Memory B cell (primary cell): ENCODE data around the gene BIRC5.

Experiments used
- ATAC-seq: fragments of 150-1000 bp; cut with Tn5 transposase; 2 replicates; pipeline ENCODE4 v1.10.0; 2021; ENCODE audit warnings: low read depth, mild to moderate bottlenecking, moderate library complexity
- DNase-seq, 2 donors: peaks; one replicate each; pipeline ENCODE4 v3.0.0; 2022; ENCODE audit warnings: low spot score in 2 of 2
- H3K27ac Mint-ChIP-seq: one replicate; pipeline ENCODE4 v1.8.0; 2022; ENCODE audit warnings: mild to moderate bottlenecking, moderate library complexity, mixed read lengths
- H3K27me3 Mint-ChIP-seq: one replicate; pipeline ENCODE4 v1.8.0; 2022; ENCODE audit warnings: mixed read lengths
- H3K36me3 Mint-ChIP-seq: one replicate; pipeline ENCODE4 v1.8.0; 2022; ENCODE audit warnings: mild to moderate bottlenecking, mixed read lengths
- H3K4me1 Mint-ChIP-seq: one replicate; pipeline ENCODE4 v1.8.0; 2022; ENCODE audit warnings: mixed read lengths
- H3K4me3 Mint-ChIP-seq: one replicate; pipeline ENCODE4 v1.8.0; 2022; ENCODE audit warnings: mild to moderate bottlenecking, moderate library complexity, mixed read lengths
- H3K9me3 Mint-ChIP-seq: one replicate; pipeline ENCODE4 v1.8.0; 2022; ENCODE audit warnings: mixed read lengths

The BIRC5 gene

DNA sequence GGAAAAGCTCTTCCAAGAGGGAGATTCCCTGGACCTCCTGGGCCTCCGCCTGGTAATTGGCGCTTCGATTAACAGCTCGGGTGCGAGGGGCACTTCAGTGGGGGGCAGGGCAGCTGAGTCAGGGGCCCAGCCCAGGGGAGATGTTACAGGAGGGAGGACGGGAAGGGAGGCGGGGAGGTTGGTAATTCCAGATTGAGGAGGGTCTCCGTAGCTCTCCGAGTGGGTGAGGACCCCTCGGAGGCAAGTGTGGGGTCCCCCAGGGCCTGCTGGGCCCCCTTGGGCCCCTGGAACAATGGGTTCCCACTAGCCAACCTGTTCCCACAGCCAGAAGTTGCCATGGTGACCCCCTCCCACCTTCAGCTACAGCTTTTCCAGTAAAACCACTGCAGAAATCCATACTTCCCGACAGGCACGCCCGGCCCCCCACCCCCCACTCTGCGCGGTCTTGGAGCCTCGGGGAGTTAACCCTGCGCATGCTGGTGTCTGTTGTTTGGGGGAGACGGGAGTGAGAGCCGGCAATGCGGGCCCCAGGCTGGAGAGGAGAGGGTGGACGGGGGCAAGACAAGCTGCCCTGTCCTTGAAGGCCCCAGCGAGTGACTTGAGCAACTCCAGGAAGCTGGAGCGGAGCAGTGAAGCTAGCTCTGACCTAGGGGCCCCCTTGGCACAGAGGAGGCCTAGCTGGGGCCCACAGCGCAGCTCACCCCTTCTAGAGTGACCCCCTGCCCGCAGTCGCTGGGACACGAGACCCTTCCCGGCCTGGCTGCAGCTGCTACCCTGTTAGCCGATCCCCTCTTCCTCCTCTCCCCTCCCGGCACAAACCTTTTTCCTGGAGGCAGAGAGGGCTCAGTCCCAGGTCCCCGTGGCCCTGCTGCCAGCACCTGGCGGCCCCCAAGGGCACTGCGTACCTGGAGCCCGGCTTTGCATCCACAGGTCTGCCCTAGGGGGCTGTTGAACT is 55.2 kb downstream of the BIRC5 start:
- Mint-ChIP-seq H3K27me3 (peaks cover 11% of the 10 kb centered on the region), H3K36me3 (no peaks in the 10 kb centered on the region), H3K4me3 (no peak overlapping the region), H3K9me3 (no peaks in the 10 kb centered on the region), H3K27ac (no peak overlapping the region), H3K4me1 (peaks cover 7% of the 10 kb centered on the region)
- no peak for DNase-seq
- ATAC-seq: no peak

DNA sequence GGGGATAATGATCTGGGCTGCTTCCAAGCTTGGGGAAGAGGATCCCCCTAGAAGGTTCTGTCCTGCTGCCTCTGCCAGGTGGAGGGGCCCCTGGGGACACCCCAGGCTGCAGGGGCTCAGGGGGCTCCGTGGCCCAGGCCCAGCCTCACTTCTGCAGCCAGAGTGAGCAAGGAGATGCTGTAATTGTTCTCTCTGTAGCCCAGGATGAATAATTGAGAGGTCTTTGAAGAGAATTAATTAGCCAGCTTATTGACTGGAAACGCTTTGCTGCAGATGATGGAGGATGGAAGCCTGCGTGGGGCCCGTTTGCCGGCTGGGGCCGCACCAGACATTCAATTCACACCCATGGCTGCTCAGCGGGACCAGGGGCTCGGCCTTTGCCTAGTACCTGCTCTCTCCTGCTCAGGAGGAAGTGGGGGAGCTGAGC is 55.9 kb downstream of the BIRC5 start:
- H3K27me3 Mint-ChIP-seq: peaks cover 11% of the 10 kb centered on the region
- peak overlapping the region; percentile 85 for H3K27ac Mint-ChIP-seq
- peaks cover 5% of the 10 kb centered on the region for H3K4me1 Mint-ChIP-seq
- no peaks in the 10 kb centered on the region for H3K36me3 Mint-ChIP-seq
- H3K9me3 Mint-ChIP-seq: no peaks in the 10 kb centered on the region
- H3K4me3 Mint-ChIP-seq: no peak overlapping the region
- ATAC-seq (no peak), DNase-seq (no peak)

DNA sequence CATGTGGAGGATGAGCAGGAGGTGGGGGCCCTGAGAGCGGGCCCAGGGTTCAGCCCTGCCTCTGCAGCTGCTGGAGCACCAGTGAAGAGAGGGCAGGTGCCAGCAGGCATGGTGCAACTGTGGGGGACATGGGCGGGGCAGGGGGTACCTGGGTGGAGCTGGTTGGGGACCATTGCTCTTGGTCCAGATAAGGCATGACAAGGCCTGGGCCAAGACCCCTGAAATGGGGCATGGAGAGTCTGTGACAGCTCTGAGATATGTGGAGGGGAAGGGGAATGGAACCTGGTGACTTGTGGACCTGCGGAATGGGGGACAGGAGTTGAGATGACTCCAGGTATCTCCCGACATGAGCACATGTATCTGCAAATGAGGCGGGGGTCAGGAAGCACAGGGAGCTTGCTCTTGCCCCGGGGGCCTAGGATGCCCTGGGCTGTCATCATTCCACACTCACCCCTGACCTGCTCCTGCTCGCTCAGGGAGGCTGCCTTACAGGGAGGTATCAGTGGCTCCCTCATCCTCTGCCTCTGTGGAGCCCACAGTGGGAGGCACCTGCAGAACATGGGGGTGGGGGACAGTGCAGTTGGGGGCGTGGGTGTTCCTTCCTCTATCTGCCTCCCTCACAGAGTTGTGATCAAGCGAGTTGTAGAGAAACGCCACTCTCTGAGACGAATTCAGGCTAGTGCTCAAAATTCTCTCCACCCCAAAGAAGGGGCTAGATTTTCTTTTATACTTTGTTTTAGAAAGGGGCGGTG is 57.5 kb downstream of the BIRC5 start:
- DNase-seq (no peak), ATAC-seq (no peak)
- H3K36me3 Mint-ChIP-seq: no peaks in the 10 kb centered on the region
- no peak overlapping the region for H3K4me3 Mint-ChIP-seq
- peaks cover 11% of the 10 kb centered on the region for H3K4me1 Mint-ChIP-seq
- H3K27ac Mint-ChIP-seq: peak overlapping the region; percentile 92
- no peaks in the 10 kb centered on the region for H3K9me3 Mint-ChIP-seq
- peaks cover 16% of the 10 kb centered on the region for H3K27me3 Mint-ChIP-seq

DNA sequence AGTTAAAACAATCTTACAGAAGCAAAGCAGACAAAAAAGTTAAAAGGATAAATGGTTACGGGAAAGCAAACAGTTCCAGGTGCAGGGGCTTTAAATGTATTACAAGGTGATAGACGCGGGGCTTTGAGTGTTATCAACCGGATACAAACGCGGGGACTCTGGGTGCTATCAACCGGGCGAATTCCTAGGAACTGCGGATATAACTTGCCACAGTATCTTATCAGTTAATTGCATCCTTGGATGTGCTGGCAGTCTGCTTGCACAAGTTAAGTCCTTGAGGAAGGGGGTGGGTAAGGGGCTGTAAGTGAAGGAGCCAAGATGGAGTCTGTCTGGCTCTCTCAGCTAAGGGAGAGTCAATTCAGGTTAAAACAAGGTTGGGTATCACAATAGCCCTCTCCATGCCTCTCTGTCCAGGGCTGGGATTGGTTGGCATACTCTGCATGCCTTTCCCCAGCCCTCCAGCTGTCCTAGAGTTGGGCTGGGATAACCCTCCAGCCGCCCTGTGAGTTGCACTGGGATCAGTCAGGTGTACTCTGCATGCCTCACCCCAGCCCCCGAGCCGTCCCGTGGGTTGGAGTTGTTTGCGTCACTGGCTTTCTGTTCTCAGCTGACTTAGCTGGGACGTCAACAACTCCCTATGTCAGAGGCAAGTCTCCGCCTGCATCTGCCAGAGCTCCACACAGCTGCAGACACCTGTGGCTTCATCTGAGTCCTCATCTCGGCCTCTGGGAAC is 58.3 kb downstream of the BIRC5 start:
- Mint-ChIP-seq H3K27ac (peak overlapping the region; percentile 92), H3K4me1 (peaks cover 12% of the 10 kb centered on the region), H3K36me3 (no peaks in the 10 kb centered on the region), H3K9me3 (no peaks in the 10 kb centered on the region), H3K27me3 (peaks cover 16% of the 10 kb centered on the region), H3K4me3 (no peak overlapping the region)
- DNase-seq (peak; percentile 64 to 65), ATAC-seq (peak; percentile 77)

DNA sequence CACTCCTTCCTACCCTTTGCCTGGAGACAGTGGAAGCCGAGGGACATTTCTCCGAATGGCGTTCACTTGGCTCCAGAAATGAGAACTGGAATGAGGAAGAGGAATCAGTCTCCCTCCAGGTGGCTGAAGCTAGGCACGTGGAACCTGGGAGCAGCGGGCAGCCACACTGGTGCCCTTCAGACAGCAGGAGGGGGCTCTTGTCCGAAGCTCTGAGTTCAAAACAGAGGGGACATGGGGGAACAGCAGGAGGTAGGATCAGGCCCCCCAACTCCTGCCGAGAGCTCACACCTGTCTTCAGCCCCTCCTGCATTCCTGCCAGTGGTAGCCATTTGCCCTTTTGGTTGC is 58.8 kb downstream of the BIRC5 start:
- ATAC-seq (no peak), DNase-seq (no peak)
- Mint-ChIP-seq H3K4me3 (no peak overlapping the region), H3K27me3 (peaks cover 16% of the 10 kb centered on the region), H3K27ac (peak overlapping the region; percentile 92), H3K9me3 (no peaks in the 10 kb centered on the region), H3K36me3 (no peaks in the 10 kb centered on the region), H3K4me1 (peaks cover 12% of the 10 kb centered on the region)

DNA sequence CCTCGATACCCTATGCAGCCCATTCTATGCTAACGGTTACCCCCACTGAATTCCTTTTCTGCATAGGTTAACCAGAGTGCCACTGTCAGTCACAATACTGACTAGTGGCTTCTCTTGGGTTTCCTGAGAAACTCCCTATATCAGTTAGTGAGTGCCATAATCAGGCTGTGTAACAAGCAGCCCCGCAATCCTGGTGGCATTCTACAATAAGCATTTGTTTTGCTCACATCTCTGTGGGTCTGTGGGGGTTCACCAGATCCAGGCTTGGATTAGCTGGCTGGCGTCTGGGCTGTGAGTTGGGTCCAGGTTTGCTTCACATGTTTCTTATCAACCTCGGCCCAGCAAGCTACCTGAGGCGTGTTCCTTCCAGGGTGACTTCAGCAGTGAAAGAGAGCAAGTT is 59.8 kb downstream of the BIRC5 start:
- DNase-seq: no peak
- Mint-ChIP-seq H3K36me3 (no peaks in the 10 kb centered on the region), H3K9me3 (no peaks in the 10 kb centered on the region), H3K4me1 (peaks cover 14% of the 10 kb centered on the region), H3K27ac (no peak overlapping the region), H3K27me3 (peaks cover 16% of the 10 kb centered on the region), H3K4me3 (no peak overlapping the region)
- ATAC-seq: no peak
